Heart left ventricle (tissue), 13 donors: ENCODE results near the gene GALNT2.

Source experiments
- POLR2A ChIP-seq, 2 donors: fragments of 450-650 bp; IDR thresholded peaks; one replicate each; pipeline ENCODE4 v1.6.1; 2017; ENCODE audit warnings: antibody characterized with exemption in 2 of 2, mild to moderate bottlenecking in 2 of 2, moderate library complexity in 2 of 2
- TF ChIP-seq, protein P1 (sequence below), 12 donors: fragments of 200-600 bp; sonication (generic) in 4 of 12; IDR thresholded peaks; one replicate each; pipeline versions ENCODE4 v1.5.0 to v1.8.0; 2018 to 2022; ENCODE audit warnings: antibody characterized with exemption in 12 of 12, mild to moderate bottlenecking in 5 of 12
- donor health status: ischemic (EF 13 %, LVEDD 7.1; RV severe dilation, severe dysfunction).
- donor health status: DM: no; HTN: yes; CAD: no.
- donor health status: DM: no; HTN: no; CAD: no.
- donor health status: ischemic (EF 25% LVEDD 6.9; RV normal size, moderate dysfunction).
- donor health status: ischemic (EF 25% LVEDD 5.7; RV mildly dilated, moderate dysfunction).
- donor health status: ischemic (EF 35%, LVEDD 5.7; RV mildly dilated, moderate dysfunction).
- donor health status: nonischemic (EF 11% LVEDD 7.7; RV severe dilation, severe dysfunction).
- donor health status: DM: yes; HTN: yes; CAD: no.
- donor health status: PGD.
- donor health status: ischemic (EF 29% LVEDD 5.4; RV normal size, mild dysfunction).
- donor health status: nonischemic (EF 23%, LVEDD 6.1; RV moderate dilation, normal function).

GRCh38 chr1:230263568-230264195, 196.6 kb downstream of the GALNT2 start:
- TF ChIP-seq, protein P1, sequence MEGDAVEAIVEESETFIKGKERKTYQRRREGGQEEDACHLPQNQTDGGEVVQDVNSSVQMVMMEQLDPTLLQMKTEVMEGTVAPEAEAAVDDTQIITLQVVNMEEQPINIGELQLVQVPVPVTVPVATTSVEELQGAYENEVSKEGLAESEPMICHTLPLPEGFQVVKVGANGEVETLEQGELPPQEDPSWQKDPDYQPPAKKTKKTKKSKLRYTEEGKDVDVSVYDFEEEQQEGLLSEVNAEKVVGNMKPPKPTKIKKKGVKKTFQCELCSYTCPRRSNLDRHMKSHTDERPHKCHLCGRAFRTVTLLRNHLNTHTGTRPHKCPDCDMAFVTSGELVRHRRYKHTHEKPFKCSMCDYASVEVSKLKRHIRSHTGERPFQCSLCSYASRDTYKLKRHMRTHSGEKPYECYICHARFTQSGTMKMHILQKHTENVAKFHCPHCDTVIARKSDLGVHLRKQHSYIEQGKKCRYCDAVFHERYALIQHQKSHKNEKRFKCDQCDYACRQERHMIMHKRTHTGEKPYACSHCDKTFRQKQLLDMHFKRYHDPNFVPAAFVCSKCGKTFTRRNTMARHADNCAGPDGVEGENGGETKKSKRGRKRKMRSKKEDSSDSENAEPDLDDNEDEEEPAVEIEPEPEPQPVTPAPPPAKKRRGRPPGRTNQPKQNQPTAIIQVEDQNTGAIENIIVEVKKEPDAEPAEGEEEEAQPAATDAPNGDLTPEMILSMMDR (IDR thresholded peaks at IDR 0.05), result no peak
- TF ChIP-seq POLR2A (IDR thresholded peaks at IDR 0.05), result no peak
